Bronchial epithelial cell (primary cell): ENCODE results near the gene RPS17. TPM values are rescaled to one million over a fixed set of nuclear protein-coding genes. Genes with fewer than 3 reads are reported as not detected.
A peak's percentile ranks its signal among the peaks of the same experiment; 100 is the strongest.

Source experiments
- DNase-seq: peaks from one replicate; pipeline ENCODE4 v3.0.0-alpha.2; 2010; ENCODE audit warnings: low read depth
- FAIRE-seq: peaks from 2 replicates; lab custom pipeline; 2011; peaks lifted over from hg19 to GRCh38; lab: Jason Lieb, UNC
- H3K27me3 ChIP-seq: 2 replicates; pipeline ENCODE4 v1.5.1; 2011; ENCODE audit warnings: low read length; ENCODE audit not compliant: control insufficient read depth, insufficient read depth
- H3K36me3 ChIP-seq: 2 replicates; pipeline ENCODE4 v1.5.1; 2011; ENCODE audit warnings: low read length; ENCODE audit not compliant: control insufficient read depth, insufficient read depth
- H3K4me3 ChIP-seq: 2 replicates; pipeline ENCODE4 v1.5.1; 2011; ENCODE audit warnings: mild to moderate bottlenecking, low read depth, low read length, control low read depth
- total RNA-seq: library from RNA; depleted of rRNA; stranded (reverse); fragments of >200 nt; gene quantifications from 2 replicates; pipeline ENCODE4 v1.2.1, GENCODE V29; 2014
- TF ChIP-seq, protein P1 (sequence below): IDR thresholded peaks from 2 replicates; pipeline ENCODE4 v1.5.1; 2011; ENCODE audit warnings: mild to moderate bottlenecking, moderate library complexity, low read length, control low read depth, inconsistent platforms; ENCODE audit not compliant: insufficient read depth, severe bottlenecking

The RPS17 gene
- total RNA-seq, 1 donor from 2014 or later = 1,868 TPM

DNA sequence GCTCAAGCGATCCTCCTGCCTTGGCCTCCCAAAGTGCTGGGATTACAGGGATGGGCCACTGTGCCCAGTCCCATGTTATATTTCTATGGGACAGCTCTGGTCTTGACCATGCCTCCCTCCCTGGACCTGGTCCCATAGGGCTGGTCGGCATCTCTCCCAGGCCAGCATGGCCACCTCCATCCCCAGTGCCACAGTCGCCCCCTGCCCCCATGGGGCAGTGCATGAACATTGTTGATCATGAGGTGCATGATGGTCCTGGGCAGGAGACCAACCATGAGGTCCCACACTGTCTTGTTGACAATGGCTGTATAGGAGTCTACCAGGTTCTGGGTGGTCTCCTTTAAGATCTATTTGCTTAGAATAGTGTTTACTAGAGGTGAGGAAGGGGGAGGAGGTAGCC lies 6.5 kb downstream of the RPS17 start:
- H3K36me3 ChIP-seq = peaks cover 21% of the 10 kb centered on the region
- no peak for DNase-seq
- no peak for FAIRE-seq
- H3K27me3 ChIP-seq = no peaks in the 10 kb centered on the region
- H3K4me3 ChIP-seq = no peak overlapping the region
- TF ChIP-seq, protein P1, sequence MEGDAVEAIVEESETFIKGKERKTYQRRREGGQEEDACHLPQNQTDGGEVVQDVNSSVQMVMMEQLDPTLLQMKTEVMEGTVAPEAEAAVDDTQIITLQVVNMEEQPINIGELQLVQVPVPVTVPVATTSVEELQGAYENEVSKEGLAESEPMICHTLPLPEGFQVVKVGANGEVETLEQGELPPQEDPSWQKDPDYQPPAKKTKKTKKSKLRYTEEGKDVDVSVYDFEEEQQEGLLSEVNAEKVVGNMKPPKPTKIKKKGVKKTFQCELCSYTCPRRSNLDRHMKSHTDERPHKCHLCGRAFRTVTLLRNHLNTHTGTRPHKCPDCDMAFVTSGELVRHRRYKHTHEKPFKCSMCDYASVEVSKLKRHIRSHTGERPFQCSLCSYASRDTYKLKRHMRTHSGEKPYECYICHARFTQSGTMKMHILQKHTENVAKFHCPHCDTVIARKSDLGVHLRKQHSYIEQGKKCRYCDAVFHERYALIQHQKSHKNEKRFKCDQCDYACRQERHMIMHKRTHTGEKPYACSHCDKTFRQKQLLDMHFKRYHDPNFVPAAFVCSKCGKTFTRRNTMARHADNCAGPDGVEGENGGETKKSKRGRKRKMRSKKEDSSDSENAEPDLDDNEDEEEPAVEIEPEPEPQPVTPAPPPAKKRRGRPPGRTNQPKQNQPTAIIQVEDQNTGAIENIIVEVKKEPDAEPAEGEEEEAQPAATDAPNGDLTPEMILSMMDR = no peak

DNA sequence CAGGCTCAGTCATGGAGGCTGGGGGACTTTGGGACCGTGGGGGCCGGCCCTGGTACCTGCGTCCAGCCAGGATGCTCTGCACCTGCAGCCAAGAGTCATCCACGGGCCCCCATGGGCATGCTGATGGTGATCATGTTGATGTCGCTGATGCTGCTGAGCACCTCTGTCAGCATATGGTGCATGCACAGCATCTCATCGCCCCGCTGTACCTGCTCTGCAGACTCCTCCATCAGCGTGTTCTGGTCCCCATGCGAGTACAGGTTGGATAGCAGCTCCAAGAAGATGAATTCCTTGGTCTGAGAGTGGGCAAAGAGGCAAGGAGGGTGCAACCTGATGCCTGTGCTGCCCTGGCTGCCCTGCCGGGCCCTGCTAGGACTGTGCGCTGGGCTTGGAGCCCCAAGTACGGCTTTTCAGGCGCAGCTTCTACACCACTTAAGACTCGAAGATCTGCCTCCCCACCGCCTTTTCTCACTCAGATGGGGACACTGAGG lies 7.2 kb downstream of the RPS17 start:
- TF ChIP-seq, protein P1 = no peak
- FAIRE-seq (no peak), DNase-seq (no peak)
- H3K27me3 ChIP-seq = no peaks in the 10 kb centered on the region
- H3K4me3 ChIP-seq = no peak overlapping the region
- peaks cover 15% of the 10 kb centered on the region for H3K36me3 ChIP-seq

- DNase-seq (peak; percentile 31), FAIRE-seq (no peak)
- Histone ChIP-seq H3K27me3 (no peaks in the 10 kb centered on the region), H3K4me3 (no peak overlapping the region), H3K36me3 (peaks cover 10% of the 10 kb centered on the region)
- TF ChIP-seq, protein P1 = no peak
These were observed 7.8 kb downstream of the RPS17 start for GRCh38 chr15:82532383-82532990.

DNA sequence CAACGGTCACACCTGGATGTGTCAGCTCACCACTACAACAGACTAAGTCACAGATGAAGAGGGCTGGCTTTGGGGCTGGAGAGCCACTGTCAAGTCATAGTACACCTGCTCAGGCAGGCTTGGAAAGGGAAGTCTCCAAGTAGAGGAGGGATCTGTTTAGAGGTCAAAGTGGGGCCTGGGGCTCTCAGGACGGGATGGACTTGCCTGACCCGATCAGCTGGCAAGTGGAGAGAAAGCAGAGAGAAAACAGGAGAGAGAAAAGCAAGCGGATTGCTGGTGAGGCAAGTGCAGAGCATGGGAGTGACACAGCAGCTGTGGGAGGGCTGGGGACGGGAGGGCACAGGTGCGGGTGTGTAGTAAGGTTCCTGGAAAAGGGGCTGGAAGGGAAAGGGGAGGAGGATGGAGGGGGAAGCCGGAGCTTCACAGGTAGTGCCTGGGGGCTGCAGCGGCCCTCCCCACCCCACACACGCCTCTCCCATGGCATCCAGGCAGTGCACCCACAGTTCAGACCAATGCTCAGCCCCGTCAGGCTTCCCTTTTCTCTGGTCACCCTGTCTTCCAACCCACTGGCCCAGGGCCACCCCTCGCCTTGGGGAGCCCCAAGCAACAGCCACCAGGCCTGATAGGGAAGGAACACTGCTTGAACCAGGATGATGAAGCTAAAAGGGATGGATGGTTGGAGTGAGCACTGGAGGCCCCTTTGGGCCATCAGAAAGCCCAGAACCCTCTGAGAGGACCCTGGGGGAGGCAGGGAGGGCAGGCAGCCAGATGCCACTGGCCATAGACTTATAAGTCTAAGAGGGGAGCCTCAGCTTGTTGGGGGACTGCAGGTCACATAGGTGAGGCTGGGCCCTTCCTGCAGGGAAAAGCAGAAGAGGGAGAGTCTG lies 8.5 kb downstream of the RPS17 start:
- TF ChIP-seq, protein P1 = no peak
- Histone ChIP-seq H3K4me3 (no peak overlapping the region), H3K27me3 (no peaks in the 10 kb centered on the region), H3K36me3 (peaks cover 8% of the 10 kb centered on the region)
- DNase-seq (no peak), FAIRE-seq (no peak)

DNA sequence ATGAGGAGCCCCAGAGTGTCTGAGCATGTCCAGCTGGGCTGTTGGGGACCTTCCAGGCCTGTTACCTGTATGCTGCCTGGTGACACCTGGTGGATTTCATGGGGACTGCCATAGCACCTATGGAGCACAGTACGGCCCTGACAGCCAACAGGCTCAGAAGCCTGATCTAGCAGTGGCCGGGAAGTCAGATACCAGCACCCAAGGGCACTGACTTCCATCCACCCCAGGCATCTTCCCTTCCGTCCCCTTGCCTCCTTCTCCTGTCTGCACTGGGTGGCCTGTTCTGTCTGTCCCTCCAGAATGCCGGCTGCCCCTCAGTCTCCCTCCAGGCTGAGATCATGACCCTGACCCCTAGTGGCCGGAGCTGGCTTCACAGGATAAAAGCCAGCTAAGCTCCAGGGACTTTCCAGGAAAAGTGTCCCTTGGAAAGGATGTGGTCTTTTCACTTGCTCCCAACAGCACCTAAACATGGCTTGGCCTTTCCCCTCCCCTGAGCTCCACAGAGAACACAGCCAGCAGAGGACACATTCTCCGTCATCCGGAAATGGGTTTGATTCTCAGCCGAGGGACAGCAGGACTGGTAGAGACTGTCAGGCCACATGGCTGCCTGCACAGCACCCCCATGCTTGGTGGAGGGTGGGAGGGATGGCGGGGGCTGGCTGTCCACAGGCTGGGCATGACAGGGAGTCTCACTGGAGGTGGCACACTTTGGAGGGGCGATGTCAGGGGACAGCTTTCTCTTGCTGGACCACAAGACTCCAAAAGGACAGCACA lies 9.5 kb downstream of the RPS17 start:
- no peak for FAIRE-seq

More for the DNA sequence above, 9.5 kb downstream of the RPS17 start:
- peak overlapping the region; percentile 30 for H3K4me3 ChIP-seq
- peak; percentile 71 for DNase-seq
- H3K27me3 ChIP-seq = no peaks in the 10 kb centered on the region
- TF ChIP-seq, protein P1 = peak; percentile 77
- peaks cover 2% of the 10 kb centered on the region for H3K36me3 ChIP-seq
